SK-MEL-5 (cell line): Measurements from ENCODE around the gene CSNK2A1. TPM values are rescaled to one million over a fixed set of nuclear protein-coding genes. Genes with fewer than 3 reads are reported as not detected.

Source experiments
- DNase-seq: peaks from one replicate; pipeline ENCODE4 v3.0.0-alpha.2; 2016; ENCODE audit warnings: low read depth, low spot score
- in situ Hi-C: cut with HindIII; loops from 2 replicates; pipeline ENCODE4 v1.10.0; 2016; ENCODE audit warnings: low sequenced_read_pairs, high pct_unique_total_duplicates, low pct_unique_long_range_greater_than_20kb
- total RNA-seq: library from RNA; depleted of rRNA; stranded (reverse); fragments of >200 nt; shearing (Covaris generic); gene quantifications from 2 replicates; pipeline ENCODE4 v1.2.3, GENCODE V29; 2014

CSNK2A1 gene
- total RNA-seq, 1 experiment from 2014 or later, result 179 TPM

- no peak for DNase-seq
- in situ Hi-C loops, result no loop called here
Measured at GRCh38 chr20:542777-543368, 717 bp downstream of the CSNK2A1 start.

- no peak for DNase-seq
- in situ Hi-C loops, result no loop called here
Measured at GRCh38 chr20:540391-541201, 3.0 kb downstream of the CSNK2A1 start.

DNA sequence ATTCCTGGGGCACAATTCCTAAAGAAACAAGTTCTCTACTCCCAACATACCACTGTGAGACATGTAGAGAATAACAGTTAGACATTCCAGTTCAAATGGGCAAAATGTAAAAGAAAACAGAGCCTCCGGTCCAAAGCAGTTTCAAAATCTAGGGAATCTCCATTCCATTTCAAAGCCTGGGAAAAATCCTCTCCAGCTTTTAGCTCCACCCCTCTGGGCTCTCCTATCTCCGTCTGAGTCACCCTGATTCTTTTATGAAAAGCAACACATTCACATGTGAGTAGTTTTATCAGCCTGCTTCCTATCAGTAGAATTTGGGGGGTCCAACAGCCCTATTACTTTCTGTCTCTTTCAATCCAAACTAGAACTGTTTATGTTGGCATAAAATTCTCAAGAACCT is 3.7 kb downstream of the CSNK2A1 start:
- in situ Hi-C loops, result no loop called here
- DNase-seq, result peak; percentile 17

DNA sequence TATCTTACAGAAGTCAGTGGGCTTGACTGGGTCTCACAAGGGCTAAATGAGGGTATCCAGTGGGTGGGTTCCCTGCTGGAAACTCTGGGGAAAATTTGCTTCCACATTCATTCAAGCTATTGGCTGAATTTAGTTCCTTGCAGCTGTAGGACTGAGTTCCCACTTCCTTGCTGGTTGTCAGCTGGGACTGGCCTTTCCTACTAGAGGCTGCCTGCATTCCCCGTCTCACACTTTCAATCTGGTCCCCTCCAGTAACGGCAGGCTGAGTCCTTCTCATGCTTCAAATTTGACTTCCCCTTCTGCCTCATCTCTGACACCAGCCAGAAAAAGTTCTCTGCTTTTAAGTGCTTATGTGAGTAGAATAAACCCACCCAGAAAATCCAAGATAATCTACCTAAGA is 4.4 kb downstream of the CSNK2A1 start:
- in situ Hi-C loops, result no loop called here
- no peak for DNase-seq

GRCh38 chr20:537983-538382 is 5.6 kb downstream of the CSNK2A1 start:
- DNase-seq, result no peak
- in situ Hi-C loops, result no loop called here

DNA sequence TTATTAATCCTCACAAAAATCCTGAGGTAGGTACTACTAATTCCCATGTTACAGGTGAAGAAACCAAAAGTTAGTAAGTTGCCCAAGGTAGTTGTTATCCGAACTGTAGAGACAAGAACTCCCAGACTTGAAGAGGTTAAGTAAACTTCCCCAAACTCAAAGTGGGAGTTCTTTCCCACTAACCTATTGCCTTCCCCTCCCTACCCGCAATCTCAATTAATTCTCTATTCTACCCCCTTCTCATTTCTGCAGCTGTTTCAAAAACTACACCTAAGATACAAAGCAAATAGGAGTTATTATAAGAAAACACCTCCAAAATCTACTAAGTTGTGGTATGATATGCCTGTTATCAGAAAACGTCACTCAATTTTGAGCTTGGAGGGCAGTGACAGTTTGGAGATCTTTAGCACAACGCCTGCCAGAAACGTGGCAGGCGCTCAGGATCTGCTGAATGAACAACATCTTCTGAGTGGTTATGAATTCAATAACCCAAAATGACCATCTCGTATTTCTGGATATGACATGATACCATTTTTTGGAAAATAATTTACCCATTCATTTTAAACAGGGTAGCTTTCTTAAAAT is 7.1 kb downstream of the CSNK2A1 start:
- in situ Hi-C loops, result no loop called here

DNA sequence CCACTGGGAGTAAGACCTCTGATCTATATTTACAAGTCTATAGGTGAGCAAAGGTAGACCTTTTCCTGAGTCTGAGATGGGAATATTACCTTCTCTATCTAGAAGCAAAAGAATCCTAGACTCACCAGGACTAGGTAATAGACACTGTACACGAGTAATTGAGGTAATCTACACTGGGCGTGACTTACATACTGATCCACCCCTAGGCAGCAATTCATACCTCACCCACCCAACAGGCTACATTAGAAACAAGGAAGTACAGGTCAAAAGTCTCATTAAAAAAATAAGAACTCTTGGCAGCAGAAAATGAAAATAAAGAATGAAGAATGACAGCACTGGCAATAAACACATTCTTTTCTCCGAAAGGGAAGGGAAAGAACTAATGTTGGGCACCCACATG is 7.6 kb downstream of the CSNK2A1 start:
- DNase-seq, result no peak
- in situ Hi-C loops, result no loop called here

More for the DNA sequence above, 7.1 kb downstream of the CSNK2A1 start:
- DNase-seq, result no peak

DNA sequence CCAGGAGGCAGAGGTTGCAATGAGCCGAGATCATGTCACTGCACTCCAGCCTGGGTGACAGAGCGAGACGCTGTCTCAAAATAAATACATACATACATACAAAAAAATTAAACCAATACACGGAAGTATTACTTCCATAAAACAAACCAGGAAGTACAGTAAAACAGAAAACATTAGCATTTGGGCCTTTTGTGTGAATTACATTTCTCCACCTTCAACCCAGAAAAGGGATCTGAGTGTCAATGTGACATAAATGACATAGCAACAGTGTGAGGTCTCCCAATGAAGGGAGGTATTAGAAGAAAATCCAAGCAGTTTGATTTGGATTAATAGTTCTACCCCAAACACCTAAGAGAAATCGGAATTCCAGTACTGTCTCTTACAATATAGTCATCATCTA is 10.1 kb downstream of the CSNK2A1 start:
- in situ Hi-C loops, result no loop called here

DNA sequence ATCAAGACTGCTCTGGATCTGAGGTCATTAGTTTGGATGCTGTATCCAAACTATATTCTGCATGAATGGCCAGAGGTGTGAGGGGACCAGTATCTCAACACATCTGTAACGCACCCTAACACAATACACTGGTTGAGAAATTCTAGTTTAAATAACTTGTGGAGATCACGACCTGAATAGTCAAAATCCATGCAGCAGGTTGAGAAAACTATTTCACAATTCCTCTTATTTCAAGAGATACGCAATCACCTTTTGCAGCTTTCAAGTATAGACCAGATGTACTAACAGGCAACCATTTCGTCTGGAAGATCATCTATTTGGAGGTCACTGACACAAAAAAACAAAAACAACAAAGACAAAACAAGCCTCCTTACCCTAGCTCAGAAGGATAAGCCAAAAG is 11.1 kb downstream of the CSNK2A1 start:
- no peak for DNase-seq
- in situ Hi-C loops, result no loop called here

More for the DNA sequence above, 10.1 kb downstream of the CSNK2A1 start:
- DNase-seq, result no peak

- DNase-seq, result no peak
- in situ Hi-C loops, result no loop called here
Measured at GRCh38 chr20:531608-532007, 12.0 kb downstream of the CSNK2A1 start.

DNA sequence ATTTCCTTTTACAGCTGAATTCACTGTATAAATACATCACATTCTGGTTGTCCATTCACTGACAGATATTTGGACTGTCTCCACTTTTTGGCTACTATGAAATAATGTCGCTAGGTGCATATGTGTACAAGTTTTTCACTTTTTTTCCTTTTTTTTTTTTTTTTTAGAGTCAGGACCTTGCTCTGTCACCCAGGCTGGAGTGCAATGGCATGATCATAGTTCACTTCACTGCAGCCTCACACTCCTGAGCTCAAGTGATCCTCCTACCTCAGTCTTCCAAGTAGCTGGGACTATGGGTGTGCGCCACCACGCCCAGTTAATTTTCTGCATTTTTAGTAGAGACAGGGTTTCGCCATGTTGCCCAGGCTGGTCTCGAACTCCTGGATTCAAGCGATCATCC is 13.3 kb downstream of the CSNK2A1 start:
- DNase-seq, result no peak
- in situ Hi-C loops, result no loop called here

DNA sequence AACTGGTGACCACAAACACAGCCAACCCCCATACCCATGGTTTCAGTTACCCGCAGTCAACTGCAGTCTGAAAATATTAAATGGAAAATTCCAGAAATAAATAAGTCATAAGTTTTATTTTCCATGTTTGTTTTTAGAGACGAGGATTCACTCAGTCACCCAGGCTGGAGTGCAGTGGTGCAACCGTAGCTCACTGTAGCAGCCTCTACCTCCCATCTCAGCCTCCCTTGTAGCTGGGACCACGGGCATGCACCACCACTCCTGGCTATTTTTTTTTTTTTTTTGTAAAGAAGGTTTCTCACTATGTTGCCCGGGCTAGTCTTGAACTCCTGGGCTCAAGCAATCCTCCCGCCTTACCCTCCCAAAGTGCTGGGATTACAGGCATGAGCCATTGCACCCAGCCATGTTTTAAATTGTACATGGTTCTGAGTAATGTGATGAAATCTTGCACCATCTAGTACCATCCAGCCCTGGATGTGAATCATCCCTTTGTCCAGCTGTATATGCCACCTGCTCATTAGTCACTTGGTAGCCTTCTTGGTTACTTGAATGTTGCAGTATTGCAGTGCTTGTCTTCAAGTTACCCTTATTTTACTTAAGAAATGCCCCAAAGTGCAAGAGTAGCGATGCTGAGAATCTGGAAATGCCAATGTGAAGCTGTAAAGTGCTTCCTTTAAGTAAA is 14.5 kb downstream of the CSNK2A1 start:
- peak; percentile 66 for DNase-seq
- in situ Hi-C loops, result no loop called here

GRCh38 chr20:527571-527886 is 16.1 kb downstream of the CSNK2A1 start:
- no peak for DNase-seq
- in situ Hi-C loops, result no loop called here

- DNase-seq, result no peak
- in situ Hi-C loops, result no loop called here
Measured at GRCh38 chr20:521860-522259, 21.7 kb downstream of the CSNK2A1 start.

DNA sequence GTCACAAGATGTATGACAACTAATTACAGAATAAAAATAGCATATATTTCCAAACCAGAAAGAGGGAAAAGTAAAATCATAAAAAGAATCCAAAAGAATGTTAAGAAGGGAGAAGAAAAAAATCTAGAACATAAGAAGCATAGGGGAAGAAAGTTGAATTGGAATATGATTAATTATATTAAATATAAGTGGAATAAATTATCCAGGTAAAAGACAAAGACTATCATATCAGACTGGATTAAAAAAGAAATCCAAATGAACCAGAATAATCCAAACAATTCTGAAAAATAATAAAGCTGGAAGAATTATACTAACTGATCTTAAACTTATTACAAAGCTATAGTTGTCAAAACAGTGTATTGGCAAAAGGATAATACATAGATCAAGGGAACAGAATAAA is 23.6 kb downstream of the CSNK2A1 start:
- no peak for DNase-seq
- in situ Hi-C loops, result no loop called here

DNA sequence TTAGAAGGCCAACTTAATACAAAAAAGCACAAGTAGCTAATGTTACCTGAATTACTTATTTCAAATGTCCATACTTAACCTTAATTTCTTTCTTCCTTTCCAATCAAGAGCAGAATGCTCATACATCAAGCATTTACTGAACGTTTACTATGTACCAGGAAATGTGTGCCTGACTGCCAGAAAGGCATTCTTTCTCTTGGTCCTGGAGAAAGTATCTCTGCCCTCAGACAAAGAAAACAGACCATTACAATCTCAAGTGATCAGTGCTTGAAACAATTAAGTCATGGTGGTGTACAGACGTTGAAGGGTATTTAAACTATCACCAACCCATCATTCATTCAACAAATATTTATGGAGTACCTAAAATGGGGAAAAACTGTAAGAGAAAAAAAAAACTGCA is 26.4 kb downstream of the CSNK2A1 start:
- no peak for DNase-seq
- in situ Hi-C loops, result no loop called here

DNA sequence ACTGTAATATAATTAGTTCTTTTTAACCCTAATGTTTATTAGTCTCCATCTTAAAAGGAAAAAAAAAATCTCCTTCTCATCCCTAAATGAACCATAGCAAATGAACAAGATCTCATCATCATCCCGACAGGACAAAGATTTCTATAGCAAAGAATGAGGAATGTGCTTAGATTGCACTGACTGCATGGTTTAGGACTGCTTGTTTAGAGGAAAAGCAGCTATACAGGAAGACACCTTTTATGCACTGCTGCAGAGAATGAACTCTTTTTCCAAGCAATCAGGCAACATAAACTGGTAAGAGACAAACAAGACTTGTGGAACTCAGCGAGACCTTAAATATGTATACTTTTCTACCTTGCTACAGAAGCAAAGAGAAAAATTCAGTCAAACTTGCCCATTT is 26.8 kb downstream of the CSNK2A1 start:
- in situ Hi-C loops, result no loop called here
- no peak for DNase-seq

DNA sequence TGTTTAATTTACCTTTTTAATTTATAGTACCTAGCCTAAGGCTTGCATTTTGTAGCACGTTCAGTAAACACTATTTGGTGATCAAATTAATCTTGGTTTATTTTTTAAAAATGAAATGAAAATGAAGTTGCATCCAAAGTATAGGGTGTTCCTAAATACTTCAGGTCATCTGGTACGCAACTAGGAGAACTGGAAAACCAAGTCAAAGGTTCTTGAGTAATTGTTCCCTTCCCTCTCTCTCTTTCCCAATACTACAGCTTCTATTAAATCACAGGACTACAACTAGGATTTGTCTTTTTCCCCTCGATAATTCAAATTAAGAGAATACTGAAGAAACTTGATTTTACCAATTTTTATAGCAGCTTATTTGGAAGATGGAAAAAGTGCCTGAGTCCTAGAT is 27.9 kb downstream of the CSNK2A1 start:
- DNase-seq, result no peak
- in situ Hi-C loops, result no loop called here

DNA sequence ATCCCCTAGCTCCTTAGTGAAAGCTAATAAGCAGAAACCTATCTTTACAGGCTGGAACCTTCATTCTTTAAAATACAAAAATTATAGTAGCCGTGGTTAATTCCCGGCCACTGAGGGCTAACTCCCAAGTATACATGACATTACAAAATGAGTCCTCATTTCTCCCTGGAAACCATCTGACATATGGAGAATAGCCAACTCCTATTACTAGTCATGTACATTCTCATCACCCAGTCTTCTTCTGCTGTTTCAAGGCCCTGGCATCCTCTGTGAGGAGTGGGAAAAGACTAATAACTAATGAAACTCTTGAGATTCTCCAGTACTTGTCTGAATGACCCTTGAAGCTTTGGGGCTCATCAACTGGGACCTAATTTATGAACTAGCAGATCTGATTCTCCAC is 30.2 kb downstream of the CSNK2A1 start:
- no peak for DNase-seq
- in situ Hi-C loops, result no loop called here
